Measurements from ENCODE around the gene FUT8.
"Not testable (repeated sequence)": the region's sequence is repeated elsewhere in the genome, so short reads cannot be mapped to it uniquely, and the experiment has no call there.

The FUT8 gene

GRCh38 chr14:65623759-65624158 is 211.2 kb downstream of the FUT8 start:
- no peak for DNase-seq (ENCODE audit: low read depth)

GRCh38 chr14:65627315-65627714 is 214.8 kb downstream of the FUT8 start:
- no peak for DNase-seq (ENCODE audit: low read depth)

GRCh38 chr14:65628664-65629063 is 216.1 kb downstream of the FUT8 start:
- DNase-seq (ENCODE audit: low read depth), result no peak

GRCh38 chr14:65631040-65631439 is 218.5 kb downstream of the FUT8 start:
- DNase-seq (ENCODE audit: low read depth), result no peak

GRCh38 chr14:65632487-65632886 is 220.0 kb downstream of the FUT8 start:
- DNase-seq (ENCODE audit: low read depth), result no peak

- not testable (repeated sequence) for DNase-seq (ENCODE audit: low read depth)
These were observed 221.1 kb downstream of the FUT8 start for GRCh38 chr14:65633666-65634065.

GRCh38 chr14:65637780-65638179 is 225.2 kb downstream of the FUT8 start:
- DNase-seq (ENCODE audit: low read depth), result peak; percentile 7

GRCh38 chr14:65639216-65639615 is 226.7 kb downstream of the FUT8 start:
- no peak for DNase-seq (ENCODE audit: low read depth)

- no peak for DNase-seq (ENCODE audit: low read depth)
These were observed 238.3 kb downstream of the FUT8 start for GRCh38 chr14:65650826-65651225.

GRCh38 chr14:65656554-65656953 is 244.0 kb downstream of the FUT8 start:
- no peak for DNase-seq (ENCODE audit: low read depth)

- no peak for DNase-seq (ENCODE audit: low read depth)
These were observed 245.7 kb downstream of the FUT8 start for GRCh38 chr14:65658202-65658601.

- DNase-seq (ENCODE audit: low read depth), result no peak
These were observed 249.3 kb downstream of the FUT8 start for GRCh38 chr14:65661865-65662264.

GRCh38 chr14:65664436-65664835 is 251.9 kb downstream of the FUT8 start:
- DNase-seq (ENCODE audit: low read depth), result no peak

- no peak for DNase-seq (ENCODE audit: low read depth)
These were observed 264.0 kb downstream of the FUT8 start for GRCh38 chr14:65676361-65677014.

GRCh38 chr14:65685572-65685971 is 273.0 kb downstream of the FUT8 start:
- no peak for DNase-seq (ENCODE audit: low read depth)

- DNase-seq (ENCODE audit: low read depth), result no peak
These were observed 274.2 kb downstream of the FUT8 start for GRCh38 chr14:65686761-65687160.

GRCh38 chr14:65689070-65689469 is 276.5 kb downstream of the FUT8 start:
- no peak for DNase-seq (ENCODE audit: low read depth)

- not testable (repeated sequence) for DNase-seq (ENCODE audit: low read depth)
These were observed 280.0 kb downstream of the FUT8 start for GRCh38 chr14:65692566-65692965.

- DNase-seq (ENCODE audit: low read depth), result no peak
These were observed 284.3 kb downstream of the FUT8 start for GRCh38 chr14:65696801-65697200.

GRCh38 chr14:65703521-65703920 is 291.0 kb downstream of the FUT8 start:
- DNase-seq (ENCODE audit: low read depth), result no peak

- DNase-seq (ENCODE audit: low read depth), result no peak
These were observed 291.5 kb downstream of the FUT8 start for GRCh38 chr14:65703996-65704395.

- DNase-seq (ENCODE audit: low read depth), result no peak
These were observed 291.9 kb downstream of the FUT8 start for GRCh38 chr14:65704437-65704836.

GRCh38 chr14:65704850-65705249 is 292.3 kb downstream of the FUT8 start:
- no peak for DNase-seq (ENCODE audit: low read depth)

- no peak for DNase-seq (ENCODE audit: low read depth)
These were observed 297.0 kb downstream of the FUT8 start for GRCh38 chr14:65709576-65709975.

Data from stimulated activated CD8-positive, alpha-beta memory T cell treated with anti-CD3 and anti-CD28 coated beads, Interleukin-12 subunit alpha, Interleukin-12 subunit beta, amount 100 ng/mL, for 1 hour (primary cell).